SK-N-MC (cell line): ENCODE measurements around the gene FHOD3.

Experiments
- EZH2 ChIP-seq: fragments of 200-600 bp; sonication (generic); IDR thresholded peaks from one replicate; pipeline ENCODE4 v1.6.1; 2017; ENCODE audit warnings: antibody characterized with exemption
- POLR2AphosphoS5 ChIP-seq: IDR thresholded peaks from 2 replicates; pipeline ENCODE4 v1.6.1; 2012; ENCODE audit warnings: mild to moderate bottlenecking, low read depth, low read length, borderline replicate concordance

- TF ChIP-seq EZH2 (no peak), POLR2AphosphoS5 (no peak)
Measured at GRCh38 chr18:36378205-36378604, 80.7 kb downstream of the FHOD3 start.
